PFSK-1 (cell line): ENCODE results near the gene PRICKLE4.

Experiments
- FOXP2 ChIP-seq: optimal IDR thresholded peaks from 2 replicates; pipeline ENCODE3; 2011; ENCODE audit warnings: borderline replicate concordance, control low read depth, inconsistent platforms; ENCODE audit not compliant: insufficient read depth; ENCODE audit errors: extremely low read length, extremely low read depth
- POLR2AphosphoS5 ChIP-seq: IDR thresholded peaks from 2 replicates; pipeline ENCODE4 v1.6.1; 2012; ENCODE audit warnings: low read depth, mild to moderate bottlenecking, control low read depth, low read length, moderate library complexity
- SIN3A ChIP-seq: IDR thresholded peaks from 2 replicates; pipeline ENCODE4 v1.6.1; 2012; ENCODE audit warnings: mild to moderate bottlenecking, low read length, moderate library complexity, borderline replicate concordance; ENCODE audit not compliant: insufficient read depth
- TAF1 ChIP-seq: IDR thresholded peaks from 2 replicates; pipeline ENCODE4 v1.6.1; 2012; ENCODE audit warnings: low read length, control low read depth, borderline replicate concordance; ENCODE audit not compliant: insufficient read depth
- TF ChIP-seq, protein P1 (sequence below), 2 experiments: IDR thresholded peaks; 2 replicates each; pipeline versions ENCODE4 v1.6.1 to v1.8.0; 2011 to 2012; ENCODE audit warnings: low read depth in 2 of 2, low read length in 2 of 2, control low read depth in 1 of 2, inconsistent platforms in 1 of 2, mild to moderate bottlenecking in 1 of 2, moderate library complexity in 1 of 2; ENCODE audit not compliant: insufficient read depth in 1 of 2

DNA sequence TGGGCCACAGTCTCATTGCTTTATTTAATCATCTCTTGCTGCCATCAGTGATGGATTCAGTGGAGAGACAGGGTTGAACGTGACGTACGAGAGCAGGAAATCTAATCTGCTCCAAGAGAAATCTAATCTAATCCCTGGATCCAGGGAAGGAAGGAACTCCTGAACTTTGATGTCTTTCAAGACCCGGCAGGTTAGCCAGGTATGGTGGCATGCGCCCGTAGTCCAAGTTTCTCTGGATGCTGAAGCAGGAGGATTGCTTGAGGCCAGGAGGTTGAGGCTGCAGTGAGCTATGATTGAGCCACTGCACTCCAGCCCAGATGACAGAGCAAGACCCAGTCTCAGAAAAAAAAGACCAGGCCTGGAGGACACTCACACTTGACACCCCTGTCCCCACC, 21.9 kb upstream of the PRICKLE4 start:
- TF ChIP-seq FOXP2 (no peak), TAF1 (no peak), POLR2AphosphoS5 (no peak), SIN3A (no peak)
- TF ChIP-seq, protein P1, sequence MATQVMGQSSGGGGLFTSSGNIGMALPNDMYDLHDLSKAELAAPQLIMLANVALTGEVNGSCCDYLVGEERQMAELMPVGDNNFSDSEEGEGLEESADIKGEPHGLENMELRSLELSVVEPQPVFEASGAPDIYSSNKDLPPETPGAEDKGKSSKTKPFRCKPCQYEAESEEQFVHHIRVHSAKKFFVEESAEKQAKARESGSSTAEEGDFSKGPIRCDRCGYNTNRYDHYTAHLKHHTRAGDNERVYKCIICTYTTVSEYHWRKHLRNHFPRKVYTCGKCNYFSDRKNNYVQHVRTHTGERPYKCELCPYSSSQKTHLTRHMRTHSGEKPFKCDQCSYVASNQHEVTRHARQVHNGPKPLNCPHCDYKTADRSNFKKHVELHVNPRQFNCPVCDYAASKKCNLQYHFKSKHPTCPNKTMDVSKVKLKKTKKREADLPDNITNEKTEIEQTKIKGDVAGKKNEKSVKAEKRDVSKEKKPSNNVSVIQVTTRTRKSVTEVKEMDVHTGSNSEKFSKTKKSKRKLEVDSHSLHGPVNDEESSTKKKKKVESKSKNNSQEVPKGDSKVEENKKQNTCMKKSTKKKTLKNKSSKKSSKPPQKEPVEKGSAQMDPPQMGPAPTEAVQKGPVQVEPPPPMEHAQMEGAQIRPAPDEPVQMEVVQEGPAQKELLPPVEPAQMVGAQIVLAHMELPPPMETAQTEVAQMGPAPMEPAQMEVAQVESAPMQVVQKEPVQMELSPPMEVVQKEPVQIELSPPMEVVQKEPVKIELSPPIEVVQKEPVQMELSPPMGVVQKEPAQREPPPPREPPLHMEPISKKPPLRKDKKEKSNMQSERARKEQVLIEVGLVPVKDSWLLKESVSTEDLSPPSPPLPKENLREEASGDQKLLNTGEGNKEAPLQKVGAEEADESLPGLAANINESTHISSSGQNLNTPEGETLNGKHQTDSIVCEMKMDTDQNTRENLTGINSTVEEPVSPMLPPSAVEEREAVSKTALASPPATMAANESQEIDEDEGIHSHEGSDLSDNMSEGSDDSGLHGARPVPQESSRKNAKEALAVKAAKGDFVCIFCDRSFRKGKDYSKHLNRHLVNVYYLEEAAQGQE (IDR thresholded peaks at IDR 0.05; ENCODE audit: insufficient read depth in 1 of 2, low read depth in 2 of 2, low read length in 2 of 2): no peak
